Kidney glomerular epithelial cell (primary cell): ENCODE measurements around the gene TRIM75.
"Not testable (repeated sequence)": the region's sequence is repeated elsewhere in the genome, so short reads cannot be mapped to it uniquely, and the experiment has no call there.

Source experiments
- DNase-seq: peaks from one replicate; lab custom pipeline; 2025; lab: John Stamatoyannopoulos, UW

Gene TRIM75

GRCh38 chr4:165053645-165054044 lies at the start of gene TRIM75:
Gene TRIM75 (plus strand): TSS chr4:165053866. CDS start chr4:165059148, 5,282 bp downstream.
- DNase-seq, result no peak

- no peak for DNase-seq
Observed at GRCh38 chr4:165005352-165005925, 48.2 kb upstream of the TRIM75 start.

GRCh38 chr4:165006456-165006855 lies 47.2 kb upstream of the TRIM75 start:
- DNase-seq, result no peak

- DNase-seq, result no peak
Observed at GRCh38 chr4:165006886-165007285, 46.8 kb upstream of the TRIM75 start.

- no peak for DNase-seq
Observed at GRCh38 chr4:165009493-165010227, 44.0 kb upstream of the TRIM75 start.

GRCh38 chr4:165010487-165010886 lies 43.2 kb upstream of the TRIM75 start:
- DNase-seq, result no peak

GRCh38 chr4:165010991-165011390 lies 42.7 kb upstream of the TRIM75 start:
- DNase-seq, result no peak

GRCh38 chr4:165011403-165011802 lies 42.3 kb upstream of the TRIM75 start:
- DNase-seq, result no peak

GRCh38 chr4:165013691-165014090 lies 40.0 kb upstream of the TRIM75 start:
- no peak for DNase-seq

- no peak for DNase-seq
Observed at GRCh38 chr4:165016971-165017370, 36.7 kb upstream of the TRIM75 start.

GRCh38 chr4:165019995-165020394 lies 33.7 kb upstream of the TRIM75 start:
- not testable (repeated sequence) for DNase-seq

GRCh38 chr4:165025782-165026181 lies 27.9 kb upstream of the TRIM75 start:
- DNase-seq, result not testable (repeated sequence)

GRCh38 chr4:165027762-165028402 lies 25.8 kb upstream of the TRIM75 start:
- no peak for DNase-seq

GRCh38 chr4:165031436-165032211 lies 22.0 kb upstream of the TRIM75 start, which contains the start of gene TRIM60:
Gene TRIM60 (plus strand): TSS chr4:165031999. CDS start chr4:165040073, 8,074 bp downstream.
- DNase-seq, result no peak

- no peak for DNase-seq
Observed at GRCh38 chr4:165048170-165048569, 5.5 kb upstream of the TRIM75 start.

GRCh38 chr4:165052627-165053026 lies 1.0 kb upstream of the TRIM75 start:
- no peak for DNase-seq

- DNase-seq, result no peak
Observed at GRCh38 chr4:165055601-165056000, 1.9 kb downstream of the TRIM75 start.

GRCh38 chr4:165058666-165059065 lies 5.0 kb downstream of the TRIM75 start:
- no peak for DNase-seq

GRCh38 chr4:165059386-165059785 lies 5.7 kb downstream of the TRIM75 start:
- no peak for DNase-seq

GRCh38 chr4:165060938-165061337 lies 7.3 kb downstream of the TRIM75 start:
- no peak for DNase-seq

- DNase-seq, result no peak
Observed at GRCh38 chr4:165070560-165070959, 16.9 kb downstream of the TRIM75 start.

- DNase-seq, result not testable (repeated sequence)
Observed at GRCh38 chr4:165073346-165073745, 19.7 kb downstream of the TRIM75 start.
